H9 (cell line): Measurements from ENCODE around the gene IFNGR1. TPM values are rescaled to one million over a fixed set of nuclear protein-coding genes. Genes with fewer than 3 reads are reported as not detected.

Experiments used
- DNase-seq: peaks from one replicate; pipeline ENCODE4 v3.0.0-alpha.2; 2017
- H2AFZ ChIP-seq: one replicate; pipeline ENCODE4 v1.6.1; 2013; ENCODE audit warnings: mild to moderate bottlenecking, low read length, control low read depth, moderate library complexity
- H2AK5ac ChIP-seq: 2 replicates; pipeline ENCODE4 v1.6.1; 2013; ENCODE audit warnings: low read length, control low read depth, mixed read lengths; ENCODE audit not compliant: insufficient read length
- H2BK120ac ChIP-seq: one replicate; pipeline ENCODE4 v1.6.1; 2013; ENCODE audit warnings: low read depth, mild to moderate bottlenecking, low read length, control low read depth, inconsistent platforms; ENCODE audit not compliant: poor library complexity, severe bottlenecking
- H2BK12ac ChIP-seq: 2 replicates; pipeline ENCODE4 v1.6.1; 2013; ENCODE audit warnings: low read length, control low read depth, mixed read lengths, low read depth; ENCODE audit not compliant: insufficient read length
- H2BK15ac ChIP-seq: 2 replicates; pipeline ENCODE4 v1.6.1; 2013; ENCODE audit warnings: low read depth, low read length, control low read depth
- H2BK20ac ChIP-seq: one replicate; pipeline ENCODE4 v1.6.1; 2013; ENCODE audit warnings: low read depth, mild to moderate bottlenecking, low read length, control low read depth, inconsistent platforms; ENCODE audit not compliant: poor library complexity, severe bottlenecking
- H2BK5ac ChIP-seq: 2 replicates; pipeline ENCODE4 v1.6.1; 2013; ENCODE audit warnings: low read length, control low read depth, mixed read lengths; ENCODE audit not compliant: insufficient read length
- H3K14ac ChIP-seq: 2 replicates; pipeline ENCODE4 v1.6.1; 2013; ENCODE audit warnings: low read length, control low read depth; ENCODE audit not compliant: insufficient read depth
- H3K18ac ChIP-seq: 2 replicates; pipeline ENCODE4 v1.6.1; 2013; ENCODE audit warnings: low read depth, mild to moderate bottlenecking, mixed read lengths, low read length, control low read depth; ENCODE audit not compliant: insufficient read length
- H3K23ac ChIP-seq: 2 replicates; pipeline ENCODE4 v1.6.1; 2013; ENCODE audit warnings: low read length, control low read depth, mixed read lengths, low read depth; ENCODE audit not compliant: insufficient read length
- H3K23me2 ChIP-seq: 2 replicates; pipeline ENCODE4 v1.6.1; 2013; ENCODE audit warnings: low read depth, mild to moderate bottlenecking, mixed read lengths, low read length, control low read depth; ENCODE audit not compliant: insufficient read length, poor library complexity, severe bottlenecking
- H3K27ac ChIP-seq: 2 replicates; pipeline ENCODE4 v1.5.1; 2013; ENCODE audit warnings: low read length, control low read depth, mixed read lengths, low read depth; ENCODE audit not compliant: insufficient read length
- H3K27me3 ChIP-seq: 2 replicates; pipeline ENCODE4 v1.6.1; 2013; ENCODE audit warnings: low read length, control low read depth, inconsistent platforms; ENCODE audit not compliant: insufficient read depth
- H3K4ac ChIP-seq: 2 replicates; pipeline ENCODE4 v1.6.1; 2013; ENCODE audit warnings: low read depth, mild to moderate bottlenecking, control low read depth, inconsistent platforms, low read length, moderate library complexity
- H3K4me1 ChIP-seq: 2 replicates; pipeline ENCODE4 v1.6.1; 2013; ENCODE audit warnings: low read length, control low read depth, inconsistent platforms; ENCODE audit not compliant: insufficient read depth
- H3K4me2 ChIP-seq: 2 replicates; pipeline ENCODE4 v1.6.1; 2013; ENCODE audit warnings: low read length, control low read depth, mixed read lengths; ENCODE audit not compliant: insufficient read length, insufficient read depth
- H3K56ac ChIP-seq: 2 replicates; pipeline ENCODE4 v1.6.1; 2013; ENCODE audit warnings: low read depth, mild to moderate bottlenecking, mixed read lengths, low read length, control low read depth; ENCODE audit not compliant: insufficient read length
- H3K79me1 ChIP-seq: 2 replicates; pipeline ENCODE4 v1.6.1; 2013; ENCODE audit warnings: low read depth, mild to moderate bottlenecking, moderate library complexity, low read length, control low read depth, inconsistent platforms; ENCODE audit not compliant: insufficient read depth, poor library complexity, severe bottlenecking
- H3K79me2 ChIP-seq: 2 replicates; pipeline ENCODE4 v1.6.1; 2013; ENCODE audit warnings: low read length, control low read depth, inconsistent platforms; ENCODE audit not compliant: insufficient read depth
- H3K9ac ChIP-seq: 2 replicates; pipeline ENCODE4 v1.6.1; 2013; ENCODE audit warnings: low read length, control low read depth, mixed read lengths; ENCODE audit not compliant: insufficient read length; ENCODE audit errors: extremely low read depth
- H3K9me3 ChIP-seq: one replicate; pipeline ENCODE4 v1.6.1; 2013; ENCODE audit warnings: low read depth, low read length, inconsistent platforms; ENCODE audit not compliant: control insufficient read depth
- H3T11ph ChIP-seq: one replicate; pipeline ENCODE4 v1.6.1; 2013; ENCODE audit warnings: mild to moderate bottlenecking, low read length, control low read depth, inconsistent platforms
- H4K20me1 ChIP-seq: one replicate; pipeline ENCODE4 v1.6.1; 2013; ENCODE audit not compliant: control insufficient read depth, insufficient read length, insufficient read depth
- H4K5ac ChIP-seq: 2 replicates; pipeline ENCODE4 v1.6.1; 2013; ENCODE audit warnings: low read depth, mild to moderate bottlenecking, mixed read lengths, low read length, control low read depth; ENCODE audit not compliant: insufficient read length
- H4K8ac ChIP-seq: replicated peaks from 2 replicates; pipeline ENCODE4 v1.6.1; 2013; ENCODE audit warnings: low read length, control low read depth, mixed read lengths, low read depth; ENCODE audit not compliant: insufficient read length
- H4K91ac ChIP-seq: 2 replicates; pipeline ENCODE4 v1.6.1; 2013; ENCODE audit warnings: low read depth, mild to moderate bottlenecking, moderate library complexity, mixed read lengths, low read length, control low read depth; ENCODE audit not compliant: insufficient read length
- H3K27ac Mint-ChIP-seq, 3 experiments: 2 replicates in 2 of 3; 3 replicates in 1 of 3; pipeline ENCODE4 v1.8.0; 2020 to 2021; ENCODE audit warnings: mixed read lengths in 3 of 3, mild to moderate bottlenecking in 1 of 3, moderate library complexity in 1 of 3
- H3K27me3 Mint-ChIP-seq: 2 replicates; pipeline ENCODE4 v1.8.0; 2021; ENCODE audit warnings: low read depth, mild to moderate bottlenecking, moderate library complexity, mixed read lengths
- H3K36me3 Mint-ChIP-seq, 3 experiments: 2 replicates in 2 of 3; 3 replicates in 1 of 3; pipeline ENCODE4 v1.8.0; 2020 to 2021; ENCODE audit warnings: low read depth in 3 of 3, mixed read lengths in 3 of 3; ENCODE audit not compliant: insufficient read depth in 1 of 3
- H3K4me1 Mint-ChIP-seq, 2 experiments: 2 replicates each; pipeline ENCODE4 v1.8.0; 2020; ENCODE audit warnings: mixed read lengths in 2 of 2
- H3K4me3 Mint-ChIP-seq, 2 experiments: 2 replicates in 1 of 2; 3 replicates in 1 of 2; pipeline ENCODE4 v1.8.0; 2020 to 2021; ENCODE audit warnings: mild to moderate bottlenecking in 2 of 2, mixed read lengths in 2 of 2, moderate library complexity in 1 of 2
- H3K9me3 Mint-ChIP-seq, 2 experiments: 2 replicates in 1 of 2; 3 replicates in 1 of 2; pipeline ENCODE4 v1.8.0; 2020; ENCODE audit warnings: mild to moderate bottlenecking in 2 of 2, mixed read lengths in 2 of 2, moderate library complexity in 1 of 2
- WGBS: extraction: QIAGEN DNeasy Blood & Tissue Kit; methylation state at CpG from one replicate; pipeline ENCODE4 v1.1.7; 2013; ENCODE audit warnings: missing lambda C conversion rate, low lambda C conversion rate, mixed read lengths; ENCODE audit not compliant: insufficient read length; ENCODE audit errors: extremely low coverage; 5-methylcytosine and 5-hydroxymethylcytosine counted together
- total RNA-seq: library from RNA; stranded (reverse); gene quantifications from 2 replicates; pipeline ENCODE4 v1.2.1, GENCODE V29; 2021
- TF ChIP-seq, protein P1 (sequence below): fragments of 200-600 bp; sonication (generic); conservative IDR thresholded peaks from 3 replicates; pipeline ENCODE4 v1.8.0; 2021; ENCODE audit warnings: antibody characterized with exemption, mild to moderate bottlenecking

The IFNGR1 gene
- total RNA-seq, 1 experiment from 2014 or later: 32.2 TPM

DNA sequence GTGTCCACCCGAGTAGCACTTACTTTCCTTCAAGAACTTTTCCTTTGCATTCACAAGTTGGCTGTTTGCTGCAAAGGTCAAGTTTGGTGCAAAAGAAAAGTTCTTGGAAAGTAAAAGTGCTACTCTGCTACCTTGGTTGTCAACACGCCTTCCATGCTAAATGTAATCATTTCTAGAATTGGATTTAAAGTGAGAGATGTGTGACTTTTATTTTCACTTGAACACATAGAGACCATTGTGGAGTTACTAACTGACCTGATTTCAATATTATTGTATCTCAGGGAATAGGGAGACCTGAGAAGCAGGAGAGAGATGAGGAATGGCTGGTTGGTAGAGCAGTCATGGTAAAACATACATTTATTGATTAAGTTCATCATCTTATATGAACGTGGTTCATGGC, 49.7 kb upstream of the IFNGR1 start:
- no peak overlapping the region for H4K91ac ChIP-seq
- no peak for DNase-seq
- no peak overlapping the region for H2AFZ ChIP-seq
- H2BK5ac ChIP-seq: no peak overlapping the region
- no peak overlapping the region for H2AK5ac ChIP-seq
- Mint-ChIP-seq H3K27ac (no peak overlapping the region), H3K36me3 (no peaks in the 10 kb centered on the region), H3K4me3 (no peak overlapping the region), H3K9me3 (peaks cover 0 to 2% of the 10 kb centered on the region in 2 experiments; a peak in 1 of 5 replicates), H3K4me1 (no peaks in the 10 kb centered on the region), H3K27me3 (peaks cover 3% of the 10 kb centered on the region; the same call in 1 of the 2 replicates)
- no peak overlapping the region for H3T11ph ChIP-seq
- no peak overlapping the region for H3K4me2 ChIP-seq
- no peaks in the 10 kb centered on the region for H3K79me1 ChIP-seq
- H3K9ac ChIP-seq: no peak overlapping the region
- no peak overlapping the region for H4K5ac ChIP-seq
- H2BK20ac ChIP-seq: no peak overlapping the region
- no peak overlapping the region for H2BK120ac ChIP-seq
- H2BK12ac ChIP-seq: no peak overlapping the region
- H4K20me1 ChIP-seq: no peaks in the 10 kb centered on the region
- H3K27me3 ChIP-seq: no peaks in the 10 kb centered on the region
- H3K4me1 ChIP-seq: no peaks in the 10 kb centered on the region
- no peak overlapping the region for H3K14ac ChIP-seq
- no peaks in the 10 kb centered on the region for H3K9me3 ChIP-seq
- no peak overlapping the region for H3K23ac ChIP-seq
- WGBS: no CpG with 5 or more reads among the region's 3 CpGs
- no peaks in the 10 kb centered on the region for H3K23me2 ChIP-seq
- no peak overlapping the region for H3K27ac ChIP-seq
- H3K56ac ChIP-seq: no peak overlapping the region
- no peak overlapping the region for H2BK15ac ChIP-seq
- H3K18ac ChIP-seq: no peak overlapping the region
- H3K79me2 ChIP-seq: no peaks in the 10 kb centered on the region
- TF ChIP-seq, protein P1, sequence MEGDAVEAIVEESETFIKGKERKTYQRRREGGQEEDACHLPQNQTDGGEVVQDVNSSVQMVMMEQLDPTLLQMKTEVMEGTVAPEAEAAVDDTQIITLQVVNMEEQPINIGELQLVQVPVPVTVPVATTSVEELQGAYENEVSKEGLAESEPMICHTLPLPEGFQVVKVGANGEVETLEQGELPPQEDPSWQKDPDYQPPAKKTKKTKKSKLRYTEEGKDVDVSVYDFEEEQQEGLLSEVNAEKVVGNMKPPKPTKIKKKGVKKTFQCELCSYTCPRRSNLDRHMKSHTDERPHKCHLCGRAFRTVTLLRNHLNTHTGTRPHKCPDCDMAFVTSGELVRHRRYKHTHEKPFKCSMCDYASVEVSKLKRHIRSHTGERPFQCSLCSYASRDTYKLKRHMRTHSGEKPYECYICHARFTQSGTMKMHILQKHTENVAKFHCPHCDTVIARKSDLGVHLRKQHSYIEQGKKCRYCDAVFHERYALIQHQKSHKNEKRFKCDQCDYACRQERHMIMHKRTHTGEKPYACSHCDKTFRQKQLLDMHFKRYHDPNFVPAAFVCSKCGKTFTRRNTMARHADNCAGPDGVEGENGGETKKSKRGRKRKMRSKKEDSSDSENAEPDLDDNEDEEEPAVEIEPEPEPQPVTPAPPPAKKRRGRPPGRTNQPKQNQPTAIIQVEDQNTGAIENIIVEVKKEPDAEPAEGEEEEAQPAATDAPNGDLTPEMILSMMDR: no peak
- no peak overlapping the region for H3K4ac ChIP-seq
- no peak overlapping the region for H4K8ac ChIP-seq
